Neural crest cell (in vitro differentiated cells): ENCODE data around the gene KCNK4. TPM values are rescaled to one million over a fixed set of nuclear protein-coding genes. Genes with fewer than 3 reads are reported as not detected.
"Not testable (repeated sequence)": the region's sequence is repeated elsewhere in the genome, so short reads cannot be mapped to it uniquely, and the experiment has no call there.

Experiments used
- DNase-seq: peaks from one replicate; pipeline ENCODE4 v3.0.0; 2021; ENCODE audit warnings: low read depth, mixed read lengths, low spot score
- H3K27ac Mint-ChIP-seq: one replicate; pipeline ENCODE4 v1.8.0; 2021; ENCODE audit warnings: mild to moderate bottlenecking, mixed read lengths; ENCODE audit not compliant: unreplicated experiment
- H3K27me3 Mint-ChIP-seq: 2 replicates; pipeline ENCODE4 v1.8.0; 2021; ENCODE audit warnings: low read depth, mild to moderate bottlenecking, mixed read lengths
- H3K36me3 Mint-ChIP-seq: 2 replicates; pipeline ENCODE4 v1.8.0; 2021; ENCODE audit warnings: low read depth, mild to moderate bottlenecking, mixed read lengths
- H3K4me1 Mint-ChIP-seq: 2 replicates; pipeline ENCODE4 v1.8.0; 2021; ENCODE audit warnings: mixed read lengths
- H3K4me3 Mint-ChIP-seq: one replicate; pipeline ENCODE4 v1.8.0; 2021; ENCODE audit warnings: mild to moderate bottlenecking, mixed read lengths
- H3K9me3 Mint-ChIP-seq: 2 replicates; pipeline ENCODE4 v1.8.0; 2021; ENCODE audit warnings: mixed read lengths
- CTCF ChIP-seq: fragments of 200-600 bp; sonication (generic); conservative IDR thresholded peaks from 2 replicates; pipeline ENCODE4 v1.5.0; 2021; ENCODE audit warnings: antibody characterized with exemption, mild to moderate bottlenecking
- total RNA-seq: library from RNA; stranded (reverse); gene quantifications from 2 replicates; pipeline ENCODE4 v1.2.1, GENCODE V29; 2021

Gene KCNK4
- total RNA-seq, 1 donor from 2014 or later, result not detected

- Mint-ChIP-seq H3K4me1 (peaks cover 26% of the 10 kb centered on the region), H3K9me3 (no peaks in the 10 kb centered on the region), H3K4me3 (peak overlapping the region; percentile 98), H3K36me3 (no peaks in the 10 kb centered on the region), H3K27me3 (peaks cover 19% of the 10 kb centered on the region), H3K27ac (no peak overlapping the region)
- TF ChIP-seq CTCF, result no peak
- no peak for DNase-seq
Observed at GRCh38 chr11:64306876-64307622, 15.9 kb downstream of the KCNK4 start.

- not testable (repeated sequence) for H3K9me3 Mint-ChIP-seq, H3K36me3 Mint-ChIP-seq, H3K27ac Mint-ChIP-seq, DNase-seq
- peaks cover 14% of the 10 kb centered on the region for H3K27me3 Mint-ChIP-seq
- peak overlapping the region; percentile 32 for H3K4me3 Mint-ChIP-seq
- H3K4me1 Mint-ChIP-seq, result peaks cover 26% of the 10 kb centered on the region
Observed at GRCh38 chr11:64307795-64308194, 16.7 kb downstream of the KCNK4 start.

- DNase-seq, result no peak
- peak overlapping the region; percentile 76 for H3K4me3 Mint-ChIP-seq
Observed at GRCh38 chr11:64312947-64313346, 21.8 kb downstream of the KCNK4 start.

GRCh38 chr11:64313491-64314145, 22.5 kb downstream of the KCNK4 start:
- H3K4me1 Mint-ChIP-seq, result peaks cover 26% of the 10 kb centered on the region
- no peak overlapping the region for H3K27ac Mint-ChIP-seq
- H3K9me3 Mint-ChIP-seq, result no peaks in the 10 kb centered on the region
- TF ChIP-seq CTCF, result no peak
- H3K4me3 Mint-ChIP-seq, result peak overlapping the region; percentile 76
- H3K27me3 Mint-ChIP-seq, result no peaks in the 10 kb centered on the region
- H3K36me3 Mint-ChIP-seq, result no peaks in the 10 kb centered on the region
- no peak for DNase-seq

More at GRCh38 chr11:64312947-64313346, 21.8 kb downstream of the KCNK4 start:
- Mint-ChIP-seq H3K27ac (no peak overlapping the region), H3K4me1 (peaks cover 22% of the 10 kb centered on the region), H3K9me3 (no peaks in the 10 kb centered on the region), H3K27me3 (no peaks in the 10 kb centered on the region), H3K36me3 (no peaks in the 10 kb centered on the region)
- TF ChIP-seq CTCF, result no peak

GRCh38 chr11:64314146-64314804, 23.2 kb downstream of the KCNK4 start:
- Mint-ChIP-seq H3K4me3 (peak overlapping the region; percentile 79), H3K27me3 (no peaks in the 10 kb centered on the region), H3K9me3 (no peaks in the 10 kb centered on the region), H3K36me3 (no peaks in the 10 kb centered on the region), H3K27ac (peak overlapping the region; percentile 93), H3K4me1 (peaks cover 31% of the 10 kb centered on the region)
- no peak for DNase-seq
- TF ChIP-seq CTCF, result peak; percentile 41
